GM18907 (cell line): ENCODE measurements around the gene STXBP4.
A peak's percentile ranks its signal among the peaks of the same experiment; 100 is the strongest.

Experiments used
- ATAC-seq: cut with Tn5 transposase; IDR thresholded peaks from one replicate; pipeline ENCODE4 v1.9.1; 2021; ENCODE audit warnings: mild to moderate bottlenecking, moderate library complexity; ENCODE audit not compliant: unreplicated experiment

Gene STXBP4

GRCh38 chr17:54969658-54970572, 1.4 kb downstream of the STXBP4 start:
- ATAC-seq: no peak

GRCh38 chr17:54971147-54971546, 2.6 kb downstream of the STXBP4 start:
- ATAC-seq: peak; percentile 26

GRCh38 chr17:54971901-54972300, 3.3 kb downstream of the STXBP4 start:
- ATAC-seq: no peak

GRCh38 chr17:54972406-54973138, 4.0 kb downstream of the STXBP4 start:
- ATAC-seq: no peak

- ATAC-seq: no peak
Measured at GRCh38 chr17:54974759-54975158, 6.2 kb downstream of the STXBP4 start.

GRCh38 chr17:54976316-54976715, 7.8 kb downstream of the STXBP4 start:
- ATAC-seq: no peak

- ATAC-seq: no peak
Measured at GRCh38 chr17:54977744-54978143, 9.2 kb downstream of the STXBP4 start.

GRCh38 chr17:54979657-54980056, 11.1 kb downstream of the STXBP4 start:
- no peak for ATAC-seq

GRCh38 chr17:54980375-54980774, 11.8 kb downstream of the STXBP4 start:
- ATAC-seq: no peak

GRCh38 chr17:54982399-54982798, 13.8 kb downstream of the STXBP4 start:
- ATAC-seq: no peak

- ATAC-seq: peak; percentile 69
Measured at GRCh38 chr17:54983260-54983659, 14.7 kb downstream of the STXBP4 start.

- no peak for ATAC-seq
Measured at GRCh38 chr17:54985476-54985875, 16.9 kb downstream of the STXBP4 start.

- no peak for ATAC-seq
Measured at GRCh38 chr17:54990118-54990517, 21.6 kb downstream of the STXBP4 start.

GRCh38 chr17:54991567-54991966, 23.0 kb downstream of the STXBP4 start:
- no peak for ATAC-seq

GRCh38 chr17:54992797-54993639, 24.5 kb downstream of the STXBP4 start:
- ATAC-seq: peak; percentile 76

- no peak for ATAC-seq
Measured at GRCh38 chr17:54996441-54996840, 27.9 kb downstream of the STXBP4 start.

- no peak for ATAC-seq
Measured at GRCh38 chr17:55002458-55002857, 33.9 kb downstream of the STXBP4 start.

- no peak for ATAC-seq
Measured at GRCh38 chr17:55004484-55004883, 35.9 kb downstream of the STXBP4 start.

GRCh38 chr17:55005520-55005919, 37.0 kb downstream of the STXBP4 start:
- peak; percentile 61 for ATAC-seq

GRCh38 chr17:55023626-55024025, 55.1 kb downstream of the STXBP4 start:
- no peak for ATAC-seq

- ATAC-seq: peak; percentile 99
Measured at GRCh38 chr17:55037828-55038227, 69.3 kb downstream of the STXBP4 start.
